UCSD-AML1 (cell line): ENCODE results near the gene KRTAP5-5.
"Not testable (repeated sequence)": the region's sequence is repeated elsewhere in the genome, so short reads cannot be mapped to it uniquely, and the experiment has no call there.

Experiments used
- DNase-seq: peaks from one replicate; lab custom pipeline; 2025; ENCODE audit not compliant: unreplicated experiment; lab: John Stamatoyannopoulos, UW

KRTAP5-5 gene

GRCh38 chr11:1629326-1630185 is at the start of gene KRTAP5-5:
Gene KRTAP5-5, plus strand, starts transcription at chr11:1629775. Its CDS starts 66 bp downstream, at chr11:1629841.
- no peak for DNase-seq

GRCh38 chr11:1581976-1582375 is 47.6 kb upstream of the KRTAP5-5 start:
- DNase-seq = no peak

- DNase-seq = not testable (repeated sequence)
Observed at GRCh38 chr11:1582909-1583308, 46.7 kb upstream of the KRTAP5-5 start.

GRCh38 chr11:1584661-1585370 is 44.8 kb upstream of the KRTAP5-5 start, which contains the start of gene KRTAP5-1:
Gene KRTAP5-1, minus strand, starts transcription at chr11:1585283. Its CDS starts 34 bp downstream, at chr11:1585249.
- not testable (repeated sequence) for DNase-seq

- DNase-seq = no peak
Observed at GRCh38 chr11:1586699-1587098, 42.9 kb upstream of the KRTAP5-5 start.

GRCh38 chr11:1589191-1589963 is 40.2 kb upstream of the KRTAP5-5 start:
- not testable (repeated sequence) for DNase-seq

- no peak for DNase-seq
Observed at GRCh38 chr11:1589996-1590395, 39.6 kb upstream of the KRTAP5-5 start.

- DNase-seq = no peak
Observed at GRCh38 chr11:1592628-1593027, 36.9 kb upstream of the KRTAP5-5 start.

- not testable (repeated sequence) for DNase-seq
Observed at GRCh38 chr11:1595994-1596575, 33.5 kb upstream of the KRTAP5-5 start.

- not testable (repeated sequence) for DNase-seq
Observed at GRCh38 chr11:1596576-1597121, 32.9 kb upstream of the KRTAP5-5 start.

GRCh38 chr11:1597331-1597993 is 32.1 kb upstream of the KRTAP5-5 start:
- no peak for DNase-seq

- no peak for DNase-seq
Observed at GRCh38 chr11:1597994-1598380, 31.6 kb upstream of the KRTAP5-5 start, which contains the start of gene KRTAP5-2. Gene KRTAP5-2, minus strand, starts transcription at chr11:1598294. Its CDS starts 44 bp downstream, at chr11:1598250.

- DNase-seq = not testable (repeated sequence)
Observed at GRCh38 chr11:1598406-1598805, 31.2 kb upstream of the KRTAP5-5 start.

- no peak for DNase-seq
Observed at GRCh38 chr11:1598816-1599215, 30.8 kb upstream of the KRTAP5-5 start.

- DNase-seq = no peak
Observed at GRCh38 chr11:1600626-1601025, 28.9 kb upstream of the KRTAP5-5 start.

GRCh38 chr11:1601663-1602062 is 27.9 kb upstream of the KRTAP5-5 start:
- DNase-seq = not testable (repeated sequence)

- no peak for DNase-seq
Observed at GRCh38 chr11:1603629-1604028, 25.9 kb upstream of the KRTAP5-5 start.

- no peak for DNase-seq
Observed at GRCh38 chr11:1604181-1604580, 25.4 kb upstream of the KRTAP5-5 start.

- DNase-seq = no peak
Observed at GRCh38 chr11:1604711-1605110, 24.9 kb upstream of the KRTAP5-5 start.

- not testable (repeated sequence) for DNase-seq
Observed at GRCh38 chr11:1605923-1606322, 23.7 kb upstream of the KRTAP5-5 start.
